Measurements from ENCODE around the gene DLGAP1. TPM values are rescaled to one million over a fixed set of nuclear protein-coding genes. Genes with fewer than 3 reads are reported as not detected.

DLGAP1 gene
- polyA plus RNA-seq, 1 donor from 2014 or later = 4.5 TPM

DNA sequence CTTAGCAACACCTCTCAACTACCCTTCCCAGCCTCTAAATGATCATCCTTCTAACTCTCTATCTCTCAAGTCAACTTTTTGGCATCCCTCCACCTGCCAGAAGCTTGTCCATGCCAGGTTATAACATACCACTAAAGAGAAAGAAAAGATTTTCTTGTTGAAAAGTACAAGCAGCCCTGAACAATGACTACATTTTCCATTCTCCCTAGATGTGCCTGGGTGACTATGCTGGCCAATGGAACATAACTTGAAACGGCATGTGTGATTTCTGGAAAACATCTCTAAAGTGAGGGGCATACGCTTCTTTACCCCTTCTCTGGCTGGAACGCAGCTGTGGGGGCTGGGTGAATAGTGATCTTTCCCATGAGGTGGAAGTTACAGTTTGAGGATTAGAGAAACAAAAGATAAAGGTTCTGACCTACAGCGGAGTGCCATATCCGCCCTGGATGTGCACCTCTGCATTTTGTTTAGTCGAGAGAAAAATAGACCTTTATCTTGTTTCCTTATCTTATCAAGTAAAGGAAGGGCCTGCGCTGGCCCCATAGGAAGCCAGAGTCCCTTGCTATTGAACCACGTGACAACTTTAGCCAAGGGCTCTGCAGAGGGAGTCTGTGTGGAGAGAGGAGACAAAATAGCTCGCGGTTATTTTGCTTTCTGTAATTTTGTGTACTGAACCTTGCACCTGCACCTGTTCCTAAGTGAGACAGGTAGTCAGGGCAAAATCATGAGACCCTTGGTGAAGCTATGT is 568.4 kb downstream of the DLGAP1 start:
- Histone ChIP-seq H3K27me3 (ENCODE audit: insufficient read depth, low read depth, low read length) (no peaks in the 10 kb centered on the region), H3F3A (ENCODE audit: insufficient read depth, low read length, poor library complexity, severe bottlenecking) (no peaks in the 10 kb centered on the region), H3K9me3 (ENCODE audit: low read length) (no peaks in the 10 kb centered on the region), H3K9me2 (ENCODE audit: insufficient read depth, low read length) (no peaks in the 10 kb centered on the region), H4K20me1 (ENCODE audit: insufficient read depth) (no peaks in the 10 kb centered on the region), H3K4me2 (ENCODE audit: low read length) (no peak overlapping the region), H3K9ac (ENCODE audit: low read length) (no peak overlapping the region), H3K36me3 (ENCODE audit: insufficient read depth, low read length) (no peaks in the 10 kb centered on the region), H2AFZ (ENCODE audit: low read depth, low read length) (no peak overlapping the region), H3K79me2 (replicated peaks; ENCODE audit: insufficient read depth, low read length) (no peaks in the 10 kb centered on the region), H3K4me3 (ENCODE audit: low read length) (no peak overlapping the region), H3K27ac (ENCODE audit: low read length) (no peak overlapping the region)
- TF ChIP-seq EZH2 (IDR thresholded peaks at IDR 0.05; ENCODE audit: borderline replicate concordance, insufficient read depth, low read length, poor library complexity, severe bottlenecking) (no peak), EP300 (conservative IDR thresholded peaks at IDR 0.05; ENCODE audit: poor library complexity, severe bottlenecking) (no peak), TAF1 (IDR thresholded peaks at IDR 0.05; ENCODE audit: low read depth) (no peak), MXI1 (conservative IDR thresholded peaks at IDR 0.05; ENCODE audit: poor library complexity, severe bottlenecking) (no peak), POLR2AphosphoS5 (IDR thresholded peaks at IDR 0.05) (no peak), SMC3 (conservative IDR thresholded peaks at IDR 0.05; ENCODE audit: poor library complexity) (no peak), RAD21 (conservative IDR thresholded peaks at IDR 0.05) (no peak)
- TF ChIP-seq, protein P1, sequence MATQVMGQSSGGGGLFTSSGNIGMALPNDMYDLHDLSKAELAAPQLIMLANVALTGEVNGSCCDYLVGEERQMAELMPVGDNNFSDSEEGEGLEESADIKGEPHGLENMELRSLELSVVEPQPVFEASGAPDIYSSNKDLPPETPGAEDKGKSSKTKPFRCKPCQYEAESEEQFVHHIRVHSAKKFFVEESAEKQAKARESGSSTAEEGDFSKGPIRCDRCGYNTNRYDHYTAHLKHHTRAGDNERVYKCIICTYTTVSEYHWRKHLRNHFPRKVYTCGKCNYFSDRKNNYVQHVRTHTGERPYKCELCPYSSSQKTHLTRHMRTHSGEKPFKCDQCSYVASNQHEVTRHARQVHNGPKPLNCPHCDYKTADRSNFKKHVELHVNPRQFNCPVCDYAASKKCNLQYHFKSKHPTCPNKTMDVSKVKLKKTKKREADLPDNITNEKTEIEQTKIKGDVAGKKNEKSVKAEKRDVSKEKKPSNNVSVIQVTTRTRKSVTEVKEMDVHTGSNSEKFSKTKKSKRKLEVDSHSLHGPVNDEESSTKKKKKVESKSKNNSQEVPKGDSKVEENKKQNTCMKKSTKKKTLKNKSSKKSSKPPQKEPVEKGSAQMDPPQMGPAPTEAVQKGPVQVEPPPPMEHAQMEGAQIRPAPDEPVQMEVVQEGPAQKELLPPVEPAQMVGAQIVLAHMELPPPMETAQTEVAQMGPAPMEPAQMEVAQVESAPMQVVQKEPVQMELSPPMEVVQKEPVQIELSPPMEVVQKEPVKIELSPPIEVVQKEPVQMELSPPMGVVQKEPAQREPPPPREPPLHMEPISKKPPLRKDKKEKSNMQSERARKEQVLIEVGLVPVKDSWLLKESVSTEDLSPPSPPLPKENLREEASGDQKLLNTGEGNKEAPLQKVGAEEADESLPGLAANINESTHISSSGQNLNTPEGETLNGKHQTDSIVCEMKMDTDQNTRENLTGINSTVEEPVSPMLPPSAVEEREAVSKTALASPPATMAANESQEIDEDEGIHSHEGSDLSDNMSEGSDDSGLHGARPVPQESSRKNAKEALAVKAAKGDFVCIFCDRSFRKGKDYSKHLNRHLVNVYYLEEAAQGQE (IDR thresholded peaks at IDR 0.05; ENCODE audit: borderline replicate concordance) = no peak
- TF ChIP-seq, protein P2, sequence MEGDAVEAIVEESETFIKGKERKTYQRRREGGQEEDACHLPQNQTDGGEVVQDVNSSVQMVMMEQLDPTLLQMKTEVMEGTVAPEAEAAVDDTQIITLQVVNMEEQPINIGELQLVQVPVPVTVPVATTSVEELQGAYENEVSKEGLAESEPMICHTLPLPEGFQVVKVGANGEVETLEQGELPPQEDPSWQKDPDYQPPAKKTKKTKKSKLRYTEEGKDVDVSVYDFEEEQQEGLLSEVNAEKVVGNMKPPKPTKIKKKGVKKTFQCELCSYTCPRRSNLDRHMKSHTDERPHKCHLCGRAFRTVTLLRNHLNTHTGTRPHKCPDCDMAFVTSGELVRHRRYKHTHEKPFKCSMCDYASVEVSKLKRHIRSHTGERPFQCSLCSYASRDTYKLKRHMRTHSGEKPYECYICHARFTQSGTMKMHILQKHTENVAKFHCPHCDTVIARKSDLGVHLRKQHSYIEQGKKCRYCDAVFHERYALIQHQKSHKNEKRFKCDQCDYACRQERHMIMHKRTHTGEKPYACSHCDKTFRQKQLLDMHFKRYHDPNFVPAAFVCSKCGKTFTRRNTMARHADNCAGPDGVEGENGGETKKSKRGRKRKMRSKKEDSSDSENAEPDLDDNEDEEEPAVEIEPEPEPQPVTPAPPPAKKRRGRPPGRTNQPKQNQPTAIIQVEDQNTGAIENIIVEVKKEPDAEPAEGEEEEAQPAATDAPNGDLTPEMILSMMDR (IDR thresholded peaks at IDR 0.05; ENCODE audit: poor library complexity, severe bottlenecking) = no peak

DNA sequence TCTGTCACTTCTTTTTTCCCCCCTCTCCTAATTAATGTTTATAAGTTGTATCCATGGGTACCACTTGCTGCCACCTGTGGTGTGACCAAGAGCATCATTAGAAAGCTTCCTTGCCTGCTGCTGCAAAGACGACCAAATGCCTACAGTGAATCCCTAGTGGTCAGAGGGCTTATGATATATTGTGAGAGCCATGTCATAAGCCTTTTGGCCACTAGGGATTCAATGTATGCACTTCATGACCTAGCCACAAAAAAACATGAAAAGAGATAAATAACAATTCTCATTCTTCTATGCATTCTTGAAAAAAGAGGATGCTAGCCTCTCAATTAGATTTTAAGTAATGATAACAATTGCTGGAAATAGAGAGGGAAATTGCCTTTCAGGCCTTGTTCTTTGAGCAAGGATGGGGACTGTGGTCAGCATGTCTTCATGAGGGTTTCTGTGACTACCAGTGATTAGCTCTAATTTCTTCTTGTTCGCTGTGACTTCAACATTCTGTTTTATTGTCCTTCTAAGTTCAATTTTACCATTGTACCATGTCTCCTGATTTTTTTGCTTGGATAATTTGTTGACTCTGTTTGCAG is 569.8 kb downstream of the DLGAP1 start:
- H3F3A ChIP-seq (ENCODE audit: insufficient read depth, low read length, poor library complexity, severe bottlenecking) = no peaks in the 10 kb centered on the region
- H3K27ac ChIP-seq (ENCODE audit: low read length) = no peak overlapping the region
- H3K4me3 ChIP-seq (ENCODE audit: low read length) = no peak overlapping the region
- no peak overlapping the region for H3K9ac ChIP-seq (ENCODE audit: low read length)
- no peaks in the 10 kb centered on the region for H4K20me1 ChIP-seq (ENCODE audit: insufficient read depth)
- no peaks in the 10 kb centered on the region for H3K9me2 ChIP-seq (ENCODE audit: insufficient read depth, low read length)
- no peak overlapping the region for H2AFZ ChIP-seq (ENCODE audit: low read depth, low read length)
- H3K9me3 ChIP-seq (ENCODE audit: low read length) = no peaks in the 10 kb centered on the region
- no peaks in the 10 kb centered on the region for H3K79me2 ChIP-seq (replicated peaks; ENCODE audit: insufficient read depth, low read length)
- no peak overlapping the region for H3K4me2 ChIP-seq (ENCODE audit: low read length)
- no peaks in the 10 kb centered on the region for H3K36me3 ChIP-seq (ENCODE audit: insufficient read depth, low read length)
- no peak for TF ChIP-seq RAD21 (conservative IDR thresholded peaks at IDR 0.05)
- no peak for TF ChIP-seq EZH2 (IDR thresholded peaks at IDR 0.05; ENCODE audit: borderline replicate concordance, insufficient read depth, low read length, poor library complexity, severe bottlenecking)
- TF ChIP-seq, protein P2 (IDR thresholded peaks at IDR 0.05; ENCODE audit: poor library complexity, severe bottlenecking) = peak; percentile 35
- H3K27me3 ChIP-seq (ENCODE audit: insufficient read depth, low read depth, low read length) = no peaks in the 10 kb centered on the region

Measured in neural cell (in vitro differentiated cells).